H1 (cell line): Measurements from ENCODE around the gene COL2A1. TPM values are rescaled to one million over a fixed set of nuclear protein-coding genes. Genes with fewer than 3 reads are reported as not detected.

Source experiments
- CTCF ChIA-PET: fragments of 300-600 bp; sonication (Branson Sonifier 250); formaldehyde crosslinking; loops from one replicate; lab custom pipeline; 2021; ENCODE audit not compliant: partially characterized antibody; lab: Charles Lee
- POLR2A ChIA-PET: fragments of 300-600 bp; sonication (Branson Sonifier 250); formaldehyde crosslinking; loops from one replicate; lab custom pipeline; 2021; ENCODE audit warnings: inconsistent platforms; ENCODE audit not compliant: partially characterized antibody; lab: Charles Lee
- DNase-seq, 2 experiments: peaks; one replicate each; pipeline versions ENCODE4 v3.0.0 to v3.0.0-alpha.2; 2010 to 2022; ENCODE audit warnings: low spot score in 2 of 2, low read depth in 1 of 2, mixed read lengths in 1 of 2
- FAIRE-seq: peaks from 2 replicates; lab custom pipeline; 2011; peaks lifted over from hg19 to GRCh38; lab: Jason Lieb, UNC
- H2AFZ ChIP-seq: 2 replicates; pipeline ENCODE4 v1.8.1; 2012; ENCODE audit warnings: low read length, inconsistent platforms
- H2AK5ac ChIP-seq: 2 replicates; pipeline ENCODE4 v1.6.1; 2013; ENCODE audit warnings: low read depth, low read length
- H2BK120ac ChIP-seq: replicated peaks from 2 replicates; pipeline ENCODE3; 2013; ENCODE audit warnings: low read depth, low read length, inconsistent platforms
- H2BK12ac ChIP-seq: 2 replicates; pipeline ENCODE4 v1.6.1; 2013; ENCODE audit warnings: low read depth, low read length
- H2BK15ac ChIP-seq: 2 replicates; pipeline ENCODE4 v1.6.1; 2013; ENCODE audit warnings: low read length
- H2BK20ac ChIP-seq: 2 replicates; pipeline ENCODE4 v1.6.1; 2013; ENCODE audit warnings: low read length
- H2BK5ac ChIP-seq: 2 replicates; pipeline ENCODE4 v1.6.1; 2013; ENCODE audit warnings: low read depth, low read length
- H3K14ac ChIP-seq: 2 replicates; pipeline ENCODE4 v1.6.1; 2013; ENCODE audit warnings: inconsistent platforms; ENCODE audit not compliant: insufficient read length
- H3K18ac ChIP-seq: 2 replicates; pipeline ENCODE4 v1.6.1; 2013; ENCODE audit warnings: low read length; ENCODE audit errors: extremely low read depth
- H3K23ac ChIP-seq: 2 replicates; pipeline ENCODE4 v1.6.1; 2013; ENCODE audit warnings: inconsistent platforms; ENCODE audit not compliant: insufficient read length
- H3K23me2 ChIP-seq: 2 replicates; pipeline ENCODE4 v1.6.1; 2013; ENCODE audit warnings: low read depth, low read length
- H3K27ac ChIP-seq: 2 replicates; pipeline ENCODE4 v1.6.1; 2011; ENCODE audit warnings: low read depth, low read length, inconsistent platforms
- H3K27me3 ChIP-seq, 4 experiments: replicated peaks in 1 of 4; 1 replicate in 1 of 4; 2 replicates in 3 of 4; pipeline versions ENCODE4 v1.6.1 to v1.8.1; 2011 to 2013; ENCODE audit warnings: low read length in 3 of 4, mild to moderate bottlenecking in 3 of 4, inconsistent platforms in 2 of 4, mixed read lengths in 2 of 4, moderate library complexity in 1 of 4; ENCODE audit not compliant: control insufficient read depth in 3 of 4, insufficient read depth in 3 of 4; ENCODE audit errors: extremely low read depth in 1 of 4
- H3K36me3 ChIP-seq, 4 experiments: 2 replicates each; pipeline versions ENCODE4 v1.6.1 to v1.8.1; 2011 to 2013; ENCODE audit warnings: mild to moderate bottlenecking in 4 of 4, low read length in 3 of 4, moderate library complexity in 2 of 4, control low read depth in 1 of 4, inconsistent platforms in 1 of 4; ENCODE audit not compliant: insufficient read depth in 4 of 4, control insufficient read depth in 2 of 4
- H3K4ac ChIP-seq: replicated peaks from 2 replicates; pipeline ENCODE3; 2013; ENCODE audit warnings: low read length, low read depth, mixed read lengths, inconsistent platforms; ENCODE audit not compliant: insufficient read length
- H3K4me1 ChIP-seq, 4 experiments: replicated peaks in 1 of 4; 1 replicate in 1 of 4; 2 replicates in 3 of 4; pipeline versions ENCODE4 v1.6.1 to v1.8.1; 2011 to 2013; ENCODE audit warnings: low read length in 3 of 4, inconsistent platforms in 2 of 4, mixed read lengths in 1 of 4; ENCODE audit not compliant: insufficient read depth in 4 of 4, control insufficient read depth in 3 of 4
- H3K4me2 ChIP-seq, 2 experiments: 2 replicates each; pipeline versions ENCODE4 v1.6.1 to v1.8.1; 2011 to 2013; ENCODE audit warnings: low read depth in 2 of 2, low read length in 2 of 2, control low read depth in 1 of 2, inconsistent platforms in 1 of 2, mild to moderate bottlenecking in 1 of 2; ENCODE audit not compliant: insufficient read depth in 1 of 2
- H3K4me3 ChIP-seq, 4 experiments: fragments of 200-600, 300-600 bp in 1 of 4; sonication (generic), shearing (Covaris generic), sonication (Bioruptor Twin) in 1 of 4; 2 replicates each; pipeline versions ENCODE4 v1.5.1 to v1.8.1; 2011 to 2016; ENCODE audit warnings: low read length in 4 of 4, low read depth in 3 of 4, control low read depth in 2 of 4, inconsistent platforms in 2 of 4, mild to moderate bottlenecking in 2 of 4, mixed read lengths in 1 of 4, moderate library complexity in 1 of 4; ENCODE audit not compliant: insufficient read depth in 2 of 4; ENCODE audit errors: extremely low read depth in 1 of 4
- H3K56ac ChIP-seq: replicated peaks from 2 replicates; pipeline ENCODE3; 2013; ENCODE audit warnings: low read depth, mild to moderate bottlenecking, mixed read lengths, low read length, inconsistent platforms; ENCODE audit not compliant: insufficient read length
- H3K79me1 ChIP-seq: 2 replicates; pipeline ENCODE4 v1.6.1; 2013; ENCODE audit warnings: low read depth, low read length, control low read depth
- H3K79me2 ChIP-seq, 2 experiments: 2 replicates each; pipeline versions ENCODE4 v1.6.1 to v1.8.1; 2012 to 2013; ENCODE audit warnings: low read length in 2 of 2, mild to moderate bottlenecking in 2 of 2, inconsistent platforms in 1 of 2; ENCODE audit not compliant: insufficient read depth in 2 of 2, control insufficient read depth in 1 of 2
- H3K9ac ChIP-seq, 4 experiments: replicated peaks in 1 of 4; 1 replicate in 1 of 4; 2 replicates in 3 of 4; pipeline versions ENCODE4 v1.6.1 to v1.8.1; 2011 to 2013; ENCODE audit warnings: low read depth in 3 of 4, low read length in 3 of 4, control low read depth in 2 of 4, mild to moderate bottlenecking in 2 of 4, moderate library complexity in 2 of 4, inconsistent platforms in 1 of 4; ENCODE audit errors: extremely low read depth in 1 of 4
- H3K9me3 ChIP-seq, 2 experiments: 2 replicates each; pipeline versions ENCODE4 v1.6.1 to v1.8.1; 2012 to 2013; ENCODE audit warnings: mild to moderate bottlenecking in 2 of 2, moderate library complexity in 2 of 2, control low read depth in 1 of 2, inconsistent platforms in 1 of 2, low read depth in 1 of 2, low read length in 1 of 2, mixed read lengths in 1 of 2; ENCODE audit not compliant: insufficient read depth in 2 of 2
- H4K20me1 ChIP-seq, 2 experiments: replicated peaks in 1 of 2; 2 replicates each; pipeline versions ENCODE3 to v1.8.1; 2011 to 2013; ENCODE audit warnings: inconsistent platforms in 2 of 2, low read length in 2 of 2, mild to moderate bottlenecking in 1 of 2; ENCODE audit not compliant: insufficient read depth in 2 of 2, control insufficient read depth in 1 of 2
- H4K5ac ChIP-seq: 2 replicates; pipeline ENCODE4 v1.6.1; 2013; ENCODE audit warnings: low read length, low read depth, mixed read lengths, inconsistent platforms; ENCODE audit not compliant: insufficient read length
- H4K8ac ChIP-seq: 2 replicates; pipeline ENCODE4 v1.8.0; 2013; ENCODE audit warnings: mild to moderate bottlenecking, moderate library complexity, low read length, inconsistent platforms; ENCODE audit not compliant: insufficient read depth; ENCODE audit errors: extremely low read depth
- H4K91ac ChIP-seq: replicated peaks from 2 replicates; pipeline ENCODE3; 2013; ENCODE audit warnings: low read length, mixed read lengths, inconsistent platforms; ENCODE audit not compliant: insufficient read length
- CEBPB ChIP-seq: IDR thresholded peaks from 2 replicates; pipeline ENCODE4 v1.6.1; 2012; ENCODE audit warnings: low read depth, low read length
- CREB1 ChIP-seq: IDR thresholded peaks from 2 replicates; pipeline ENCODE4 v1.6.1; 2012; ENCODE audit warnings: inconsistent platforms
- EP300 ChIP-seq, 2 experiments: IDR thresholded peaks; 1 replicate in 1 of 2; 2 replicates in 1 of 2; pipeline ENCODE4 v1.6.1; 2011 to 2012; ENCODE audit warnings: low read depth in 2 of 2, low read length in 2 of 2, mild to moderate bottlenecking in 2 of 2, borderline replicate concordance in 1 of 2, inconsistent platforms in 1 of 2, moderate library complexity in 1 of 2
- NANOG ChIP-seq: IDR thresholded peaks from 2 replicates; pipeline ENCODE4 v1.6.1; 2011; ENCODE audit warnings: low read length, low read depth, mild to moderate bottlenecking, inconsistent platforms; ENCODE audit not compliant: insufficient read depth, poor library complexity, severe bottlenecking
- SUZ12 ChIP-seq: fragments of 200-600 bp; sonication (generic); IDR thresholded peaks from 2 replicates; pipeline ENCODE4 v1.6.1; 2012; ENCODE audit warnings: mild to moderate bottlenecking, inconsistent platforms, low read length, moderate library complexity, mixed read lengths
- TEAD4 ChIP-seq: IDR thresholded peaks from 2 replicates; pipeline ENCODE4 v1.6.1; 2012; ENCODE audit warnings: low read depth, low read length, inconsistent platforms, mixed read lengths
- WGBS, 2 experiments: shearing (Covaris generic) in 1 of 2; methylation state at CpG; one replicate each; pipeline versions ENCODE4 v1.1.6 to v1.1.7; 2013 to 2015; ENCODE audit warnings: low lambda C conversion rate in 2 of 2, mixed read lengths in 2 of 2, inconsistent platforms in 1 of 2, low coverage in 1 of 2, missing lambda C conversion rate in 1 of 2; ENCODE audit not compliant: insufficient replicate concordance in 2 of 2, insufficient coverage in 1 of 2, insufficient read length in 1 of 2; ENCODE audit errors: extremely low coverage in 1 of 2, missing lambda C conversion rate in 1 of 2; 5-methylcytosine and 5-hydroxymethylcytosine counted together
- polyA plus RNA-seq, 7 experiments: library from polyadenylated mRNA; depleted of rRNA in 3 of 7; stranded (reverse) in 5 of 7; unstranded in 2 of 7; fragments of >200 nt in 5 of 7; fragments of 200-250 nt in 2 of 7; gene quantifications; 1 replicate in 5 of 7; 2 replicates in 1 of 7; 4 replicates in 1 of 7; pipeline versions ENCODE4 v1.2.1 to v1.2.3, GENCODE V29; 2011 to 2013; ENCODE audit warnings: missing spikeins in 2 of 7, mixed read lengths in 2 of 7
- total RNA-seq: library from RNA; stranded (reverse); fragmentation: NEBNext Ultra II Directional; extraction: Animal tissue kit (Norgen Biotek cat#: 25700); gene quantifications from 2 replicates; pipeline ENCODE4 v1.2.1, GENCODE V29; 2021

The COL2A1 gene
- total and polyA plus RNA-seq, 2 of the 8 experiments (the other 6 are each of a cell fraction or from before 2014, with no cell fraction given): 4.2 to 14.6 TPM

DNA sequence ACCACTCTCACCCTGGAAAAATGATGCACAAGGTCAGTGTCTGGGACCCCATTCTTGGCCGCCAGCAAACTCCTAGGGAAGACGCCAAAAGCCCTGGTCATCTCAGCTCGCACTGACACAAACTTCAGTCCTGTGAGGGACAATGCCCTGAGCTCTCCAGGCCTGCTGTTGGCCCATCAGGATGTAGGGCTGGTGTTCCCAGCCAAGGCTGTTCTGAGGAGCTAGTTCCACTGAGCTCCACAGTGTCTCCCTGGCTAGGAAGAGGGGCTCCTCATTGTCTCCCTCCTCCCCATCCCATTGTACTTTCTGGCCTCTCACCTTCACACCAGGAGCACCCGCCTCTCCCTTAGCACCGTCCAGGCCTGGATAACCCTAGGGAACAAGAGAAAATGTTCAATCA is 10.8 kb downstream of the COL2A1 start:
- no peak overlapping the region for H2BK20ac ChIP-seq
- H3K4me2 ChIP-seq: no peak overlapping the region
- H4K20me1 ChIP-seq: peaks cover 0 to 2% of the 10 kb centered on the region in 2 experiments
- DNase-seq (no peak), FAIRE-seq (no peak)
- no peak overlapping the region for H4K5ac ChIP-seq
- no peak overlapping the region for H3K4ac ChIP-seq
- H3K4me3 ChIP-seq: no peak overlapping the region
- H3K56ac ChIP-seq: no peak overlapping the region
- no peak overlapping the region for H2BK5ac ChIP-seq
- no peaks in the 10 kb centered on the region; the same call in 1 of the 2 replicates for H3K23me2 ChIP-seq
- no peaks in the 10 kb centered on the region for H3K36me3 ChIP-seq
- no peak overlapping the region for H3K27ac ChIP-seq
- H3K14ac ChIP-seq: no peak overlapping the region
- no peak overlapping the region for H2AK5ac ChIP-seq
- H3K9me3 ChIP-seq: no peaks in the 10 kb centered on the region
- H2BK15ac ChIP-seq: no peak overlapping the region
- no peak overlapping the region for H3K18ac ChIP-seq
- TF ChIP-seq CREB1: no peak
- no peak for TF ChIP-seq NANOG
- no peak for TF ChIP-seq EP300 (IDR thresholded peaks at IDR 0.05; ENCODE audit: borderline replicate concordance in 1 of 2, low read depth in 2 of 2, low read length in 2 of 2)
- no peak for TF ChIP-seq TEAD4
- no peak for TF ChIP-seq SUZ12
- TF ChIP-seq CEBPB: no peak
- no peak overlapping the region for H2AFZ ChIP-seq
- H4K8ac ChIP-seq: 0 out of 2 replicates have a peak overlapping the region, but pooled peaks have one; percentile 28
- ChIA-PET CTCF (interaction anchor here (0.8 to 1.5 kb wide), 5 partner anchors 15 to 123 kb away, joined by 3 to 5 read pairs (median 3); no protein-coding TSS in a partner anchor), POLR2A (interaction anchor here (1.5 kb wide), 1 partner anchor 11 kb away, joined by 3 read pairs; the partner anchor contains the start of gene COL2A1)
- H4K91ac ChIP-seq: no peak overlapping the region
- peaks cover 0 to 46% (median 24%) of the 10 kb centered on the region in 4 experiments; a peak in 6 of 7 replicates for H3K27me3 ChIP-seq
- H3K79me2 ChIP-seq: no peaks in the 10 kb centered on the region
- no peak overlapping the region for H2BK120ac ChIP-seq
- no peaks in the 10 kb centered on the region for H3K79me1 ChIP-seq
- peaks cover 0 to 7% (median under 1%) of the 10 kb centered on the region in 4 experiments; a peak in 3 of 7 replicates for H3K4me1 ChIP-seq
- 88% methylated on average over 5 of the region's 5 CpGs; no CpG with 5 or more reads in 1 of the 2 experiments for WGBS, 2 experiments
- no peak overlapping the region for H3K23ac ChIP-seq
- no peak overlapping the region for H2BK12ac ChIP-seq
- no peak overlapping the region for H3K9ac ChIP-seq
